GM12892 (cell line): ENCODE results near the gene FBXO40.
"Not testable (repeated sequence)": the region's sequence is repeated elsewhere in the genome, so short reads cannot be mapped to it uniquely, and the experiment has no call there.

Experiments used
- DNase-seq: peaks from one replicate; pipeline ENCODE4 v3.0.0; 2011; ENCODE audit not compliant: insufficient read length
- FAIRE-seq: peaks from 2 replicates; lab custom pipeline; 2011; peaks lifted over from hg19 to GRCh38; lab: Jason Lieb, UNC
- POLR2A ChIP-seq: IDR thresholded peaks from 2 replicates; pipeline ENCODE4 v1.6.1; 2011; ENCODE audit warnings: low read depth, low read length, control low read depth
- POLR2AphosphoS5 ChIP-seq: IDR thresholded peaks from 2 replicates; pipeline ENCODE4 v1.6.1; 2011; ENCODE audit warnings: low read depth, low read length, control low read depth
- TAF1 ChIP-seq: IDR thresholded peaks from 2 replicates; pipeline ENCODE4 v1.6.1; 2011; ENCODE audit warnings: low read depth, mild to moderate bottlenecking, control low read depth, low read length, borderline replicate concordance

Gene FBXO40

DNA sequence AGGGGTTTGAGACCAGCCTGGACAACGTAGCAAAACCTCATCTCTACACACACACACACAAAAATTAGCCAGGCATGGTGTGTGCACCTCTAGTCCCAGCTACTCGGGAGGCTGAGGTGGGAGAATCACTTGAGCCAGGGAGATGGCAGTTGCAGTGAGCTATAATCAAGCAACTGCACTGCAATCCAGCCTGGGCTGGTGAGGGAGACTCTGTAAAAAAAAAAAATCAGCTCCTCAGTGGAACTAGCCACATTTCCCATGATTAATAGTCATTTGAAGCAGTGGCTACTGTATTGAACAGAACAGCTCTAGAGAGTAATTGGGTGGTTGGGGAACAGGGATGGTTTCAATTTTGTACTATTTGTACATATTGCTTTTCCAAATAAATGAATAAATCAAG lies 11.5 kb upstream of the FBXO40 start:
- no peak for FAIRE-seq
- TF ChIP-seq POLR2A (no peak), TAF1 (no peak), POLR2AphosphoS5 (no peak)

DNA sequence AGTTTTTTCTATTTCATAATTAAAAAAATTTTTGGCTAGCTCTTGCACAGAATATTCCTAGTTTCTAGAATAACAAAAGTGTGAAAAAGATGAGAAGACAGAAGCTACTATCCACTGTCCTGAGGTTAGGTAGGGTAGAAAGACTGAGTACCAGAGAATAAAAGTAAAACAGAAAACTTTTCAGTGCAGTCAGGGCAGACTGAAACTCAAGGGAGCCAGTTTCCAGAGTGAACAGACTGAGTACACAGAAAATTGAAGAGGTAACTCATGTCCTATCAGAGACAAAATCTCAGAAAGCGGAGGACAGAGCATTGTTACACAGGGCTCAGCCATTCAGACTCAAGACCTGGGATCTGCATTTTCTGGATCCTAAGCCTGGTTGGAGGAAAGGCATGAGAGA lies 8.8 kb upstream of the FBXO40 start:
- FAIRE-seq (no peak), DNase-seq (no peak)
- no peak for TF ChIP-seq POLR2A
- TF ChIP-seq TAF1: no peak
- TF ChIP-seq POLR2AphosphoS5: no peak

More for the DNA sequence above, 11.5 kb upstream of the FBXO40 start:
- no peak for DNase-seq

DNA sequence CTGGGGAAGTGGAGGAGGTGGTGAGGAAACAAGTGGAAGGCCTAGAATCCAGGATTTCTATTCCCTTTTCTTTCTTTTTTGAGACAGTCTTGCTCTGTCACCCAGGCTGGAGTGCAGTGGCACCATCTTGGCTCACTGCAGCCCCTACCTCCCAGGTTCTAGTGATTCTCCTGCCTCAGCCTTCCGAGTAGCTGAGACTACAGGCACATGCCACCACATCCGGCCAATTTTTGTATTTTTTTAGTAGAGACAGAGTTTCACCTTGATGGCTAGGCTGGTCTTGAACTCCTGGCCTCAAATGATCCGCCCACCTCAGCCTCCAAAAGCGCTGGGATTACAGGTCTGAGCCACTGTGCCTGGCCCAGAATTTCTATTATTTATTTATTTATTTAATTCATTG lies 627 bp downstream of the FBXO40 start:
- FAIRE-seq: peak; percentile 14
- DNase-seq: not testable (repeated sequence)

DNA sequence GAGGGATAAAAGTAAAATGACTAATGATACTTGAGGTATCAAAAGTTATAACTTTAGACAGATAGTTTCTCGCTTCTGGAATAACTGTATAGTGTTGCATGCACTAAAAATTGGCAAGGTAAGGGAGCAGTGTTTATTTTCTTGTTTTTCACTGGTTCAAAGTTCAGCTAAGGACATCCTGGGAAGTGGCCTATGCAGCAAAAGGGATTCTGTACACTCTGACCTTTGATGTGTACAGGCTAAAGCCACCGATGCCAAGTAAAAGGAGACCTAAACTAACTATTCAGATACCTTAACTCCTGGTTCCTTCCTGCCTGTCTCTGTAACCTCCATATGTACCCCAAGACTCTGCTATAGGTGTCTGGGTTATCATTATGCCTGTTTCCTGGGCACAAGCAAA lies 1.7 kb downstream of the FBXO40 start:
- DNase-seq: no peak
- FAIRE-seq: no peak

DNA sequence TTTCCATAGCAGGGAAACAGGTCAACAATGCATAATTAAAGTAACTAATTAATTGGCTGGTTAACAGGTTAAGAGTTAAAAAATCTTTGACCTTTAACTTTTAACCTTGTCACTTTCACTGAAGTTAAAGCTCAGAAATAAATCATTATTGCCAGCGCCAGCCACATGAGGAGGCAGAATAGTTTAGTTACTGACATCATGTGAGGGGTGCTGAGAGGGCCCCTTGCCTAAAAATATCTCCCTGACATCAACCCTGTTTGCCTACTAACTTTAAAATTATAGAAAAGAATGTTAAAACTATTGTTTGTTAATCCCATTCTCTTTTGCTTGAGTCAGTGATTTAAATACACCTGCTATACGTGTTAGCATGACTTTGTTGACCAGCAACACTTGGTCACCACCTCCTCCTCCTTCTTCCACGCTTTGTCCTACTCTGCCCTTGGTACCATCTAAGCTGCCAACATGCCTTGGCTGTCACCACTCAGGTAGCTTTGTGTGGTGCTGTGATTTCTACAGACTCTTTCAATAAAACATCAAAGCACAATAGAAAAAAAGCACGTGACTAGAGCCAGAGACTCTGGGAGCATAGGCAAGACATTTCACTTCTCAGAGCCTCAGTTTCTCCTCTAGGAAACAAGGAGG lies 2.7 kb downstream of the FBXO40 start:
- TF ChIP-seq POLR2AphosphoS5: no peak
- no peak for DNase-seq
- FAIRE-seq: no peak

More for the DNA sequence above, 1.7 kb downstream of the FBXO40 start:
- no peak for TF ChIP-seq POLR2AphosphoS5
- TF ChIP-seq POLR2A: no peak
- TF ChIP-seq TAF1: no peak

DNA sequence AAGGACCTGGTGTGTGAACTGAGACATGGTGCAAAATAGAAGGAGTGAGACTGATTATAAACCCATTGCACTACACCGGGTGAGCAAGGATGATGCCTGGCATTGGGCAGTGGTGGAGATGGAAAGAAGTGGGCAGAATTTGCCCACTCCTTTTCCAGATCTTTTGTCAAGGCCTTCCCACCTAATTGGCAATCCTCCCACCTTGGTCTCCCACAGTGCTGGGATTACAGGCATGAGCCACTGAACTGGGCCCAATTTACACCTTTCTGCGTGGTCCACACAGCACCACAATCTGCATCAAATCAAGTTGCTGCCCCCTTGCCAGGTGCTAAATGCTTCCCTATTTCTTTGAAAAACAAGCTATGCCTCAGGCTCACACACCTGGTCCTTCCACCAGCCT lies 5.4 kb downstream of the FBXO40 start:
- TF ChIP-seq POLR2AphosphoS5 (no peak), POLR2A (no peak), TAF1 (no peak)
- no peak for FAIRE-seq
- DNase-seq: no peak

DNA sequence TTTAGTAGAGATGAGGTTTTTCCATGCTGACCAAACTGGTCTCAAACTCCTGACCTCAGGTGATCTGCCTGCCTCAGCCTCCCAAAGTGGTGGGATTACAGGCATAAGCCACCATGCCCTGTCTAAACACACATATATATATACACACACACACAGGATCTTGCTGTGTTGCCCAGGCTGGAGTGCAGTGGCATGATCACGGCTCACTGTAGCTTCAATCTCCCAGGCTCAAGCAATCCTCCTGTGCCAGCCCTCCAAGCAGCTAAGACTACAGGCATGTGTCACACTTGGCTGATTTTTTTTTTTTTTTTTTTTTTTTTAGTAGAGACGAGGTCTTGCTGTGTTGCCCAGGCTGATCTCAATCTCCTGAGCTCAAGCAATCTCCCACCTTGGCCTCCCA lies 6.7 kb downstream of the FBXO40 start:
- not testable (repeated sequence) for DNase-seq, FAIRE-seq

DNA sequence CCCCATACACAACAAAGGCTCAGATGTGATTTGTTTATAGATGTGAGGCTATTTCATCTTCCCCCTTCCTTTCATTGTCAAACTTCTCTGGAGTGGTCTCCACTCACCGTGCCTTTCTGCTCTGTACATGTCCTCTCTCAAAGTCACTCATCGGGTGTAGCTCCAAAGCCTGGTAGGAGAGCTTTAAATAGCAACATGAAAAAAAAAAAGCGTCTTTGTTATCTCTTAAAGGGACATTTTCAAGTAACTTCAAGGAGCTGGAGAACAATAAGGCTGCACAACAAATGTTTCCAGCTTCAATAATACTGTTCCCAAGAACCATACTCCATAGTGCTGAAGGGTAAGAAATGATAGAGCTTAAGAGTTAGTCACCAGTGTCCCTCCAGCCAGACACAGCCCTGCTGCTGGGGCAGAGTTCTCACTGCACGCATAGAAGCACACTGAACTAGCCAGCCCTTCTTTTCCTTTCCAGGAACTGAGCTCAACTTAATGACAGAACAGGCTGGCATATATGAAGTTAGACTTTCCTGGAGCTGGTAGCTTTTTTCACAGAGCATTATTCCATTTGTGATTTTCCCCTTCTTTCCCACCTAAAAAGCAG lies 8.1 kb downstream of the FBXO40 start:
- FAIRE-seq (no peak), DNase-seq (no peak)
- TF ChIP-seq POLR2A (no peak), POLR2AphosphoS5 (no peak), TAF1 (no peak)

DNA sequence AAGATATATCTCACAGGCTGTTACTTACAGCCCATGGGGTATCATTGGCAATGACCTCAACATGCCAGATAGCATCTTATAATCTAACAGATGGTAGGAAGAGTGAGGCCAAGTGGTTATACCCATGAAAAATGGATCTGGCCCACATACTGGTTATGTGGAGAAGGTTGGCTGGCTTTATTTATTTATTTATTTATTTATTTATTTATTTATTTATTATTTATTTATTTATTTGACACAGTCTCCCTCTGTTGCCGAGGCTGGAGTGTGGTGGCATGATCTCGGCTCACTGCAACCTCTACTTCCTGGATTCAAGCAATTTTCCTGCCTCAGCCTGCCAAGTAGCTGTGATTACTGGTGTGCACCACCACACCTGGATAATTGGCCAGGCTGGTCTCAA lies 11.6 kb downstream of the FBXO40 start:
- FAIRE-seq (no peak), DNase-seq (no peak)
- TF ChIP-seq POLR2A (no peak), TAF1 (no peak), POLR2AphosphoS5 (no peak)

DNA sequence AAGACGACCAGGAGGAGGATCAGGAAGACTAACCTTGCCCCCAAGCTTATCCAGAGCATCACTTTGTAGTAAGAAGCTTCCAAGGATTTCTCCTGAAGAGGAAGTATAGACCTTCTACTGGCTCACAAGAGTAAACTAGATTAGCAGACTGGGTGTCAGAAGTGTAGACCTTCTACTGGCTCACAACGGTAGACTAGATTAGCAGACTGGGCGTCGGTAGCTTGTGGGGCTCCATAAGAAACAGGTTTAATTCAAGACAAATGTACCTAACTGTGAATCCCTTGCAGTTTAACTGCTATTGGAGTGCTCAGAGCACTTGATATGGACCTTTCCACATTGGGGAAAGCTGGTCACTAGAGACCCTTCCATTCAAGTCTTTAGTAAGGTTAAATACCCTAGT lies 12.9 kb downstream of the FBXO40 start:
- no peak for DNase-seq
- FAIRE-seq: no peak
- TF ChIP-seq TAF1 (no peak), POLR2A (no peak), POLR2AphosphoS5 (no peak)

DNA sequence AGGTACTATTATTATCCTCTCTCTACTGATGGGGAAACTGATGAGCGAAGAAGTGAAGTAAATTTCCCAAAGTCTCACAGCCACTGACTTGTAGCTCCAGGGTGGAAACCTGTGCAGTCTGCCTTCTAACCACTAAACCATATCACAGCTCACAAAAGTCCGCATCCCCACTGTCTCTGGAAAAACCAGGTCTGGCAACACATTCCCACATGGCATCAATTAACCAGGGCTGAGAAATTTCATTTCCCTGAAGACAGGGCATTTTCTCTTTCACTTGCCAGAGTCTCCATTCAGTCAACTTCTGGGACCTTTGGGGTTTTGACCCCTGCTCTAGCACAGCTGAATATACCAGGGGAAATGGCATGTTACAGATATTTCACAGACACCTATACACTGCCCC lies 26.5 kb downstream of the FBXO40 start:
- DNase-seq: no peak
- TF ChIP-seq TAF1 (no peak), POLR2A (no peak), POLR2AphosphoS5 (no peak)
- no peak for FAIRE-seq

DNA sequence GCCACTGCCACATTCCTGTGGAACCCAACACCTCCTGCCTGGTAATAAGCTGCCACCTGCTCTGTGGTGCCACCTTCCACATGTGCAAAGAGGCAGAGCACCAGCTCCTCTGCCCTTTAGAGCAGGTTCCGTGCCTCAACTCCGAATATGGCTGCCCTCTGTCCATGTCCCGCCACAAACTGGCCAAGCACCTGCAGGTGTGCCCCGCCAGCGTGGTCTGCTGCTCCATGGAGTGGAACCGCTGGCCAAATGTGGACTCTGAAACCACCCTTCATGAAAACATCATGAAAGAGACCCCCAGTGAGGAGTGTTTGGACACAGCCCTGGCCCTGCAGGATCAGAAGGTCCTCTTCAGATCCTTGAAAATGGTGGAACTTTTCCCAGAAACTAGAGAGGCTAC lies 28.3 kb downstream of the FBXO40 start:
- TF ChIP-seq POLR2AphosphoS5 (no peak), TAF1 (no peak), POLR2A (no peak)
- FAIRE-seq: no peak
- no peak for DNase-seq
